HG02943 (cell line): ENCODE data around the gene ANKRD33B.
"Not testable (repeated sequence)": the region's sequence is repeated elsewhere in the genome, so short reads cannot be mapped to it uniquely, and the experiment has no call there.

ENCODE experiments used
- ATAC-seq: cut with Tn5 transposase; IDR thresholded peaks from one replicate; pipeline ENCODE4 v1.9.1; 2021; ENCODE audit warnings: mild to moderate bottlenecking, low read depth, moderate library complexity; ENCODE audit not compliant: unreplicated experiment

Gene ANKRD33B

DNA sequence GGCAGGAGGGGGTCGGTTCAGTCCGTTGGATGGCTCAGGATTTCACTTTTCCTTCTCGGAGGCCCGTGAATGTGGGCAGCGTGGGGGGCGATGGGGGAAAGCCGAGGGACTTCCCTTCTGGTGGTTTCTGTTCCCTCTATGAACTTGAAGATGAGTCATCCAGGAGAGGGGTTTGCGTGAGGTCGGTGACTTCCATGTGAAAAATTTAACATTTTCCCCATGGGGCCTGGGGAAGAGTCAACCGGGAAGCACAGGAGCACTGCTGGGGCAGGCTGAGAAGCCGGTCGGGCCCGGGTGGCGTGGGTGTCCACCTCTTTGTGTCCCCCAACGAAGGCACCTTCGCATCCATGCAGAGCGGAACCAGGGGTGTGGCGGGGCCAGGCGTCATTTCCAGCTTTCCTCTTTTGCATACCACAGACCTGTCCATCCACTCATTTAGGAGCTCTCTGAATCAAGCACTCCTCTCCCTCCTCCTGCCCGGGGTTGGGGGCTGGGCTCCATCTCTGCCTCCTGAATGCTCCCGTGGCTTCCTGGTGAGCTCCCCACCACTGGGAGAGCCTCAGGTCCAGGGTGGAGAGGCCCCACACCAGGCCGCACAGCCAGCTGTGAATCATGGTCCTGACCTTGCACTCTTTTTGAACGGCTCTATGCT is 68.4 kb downstream of the ANKRD33B start:
- peak; percentile 49 for ATAC-seq

DNA sequence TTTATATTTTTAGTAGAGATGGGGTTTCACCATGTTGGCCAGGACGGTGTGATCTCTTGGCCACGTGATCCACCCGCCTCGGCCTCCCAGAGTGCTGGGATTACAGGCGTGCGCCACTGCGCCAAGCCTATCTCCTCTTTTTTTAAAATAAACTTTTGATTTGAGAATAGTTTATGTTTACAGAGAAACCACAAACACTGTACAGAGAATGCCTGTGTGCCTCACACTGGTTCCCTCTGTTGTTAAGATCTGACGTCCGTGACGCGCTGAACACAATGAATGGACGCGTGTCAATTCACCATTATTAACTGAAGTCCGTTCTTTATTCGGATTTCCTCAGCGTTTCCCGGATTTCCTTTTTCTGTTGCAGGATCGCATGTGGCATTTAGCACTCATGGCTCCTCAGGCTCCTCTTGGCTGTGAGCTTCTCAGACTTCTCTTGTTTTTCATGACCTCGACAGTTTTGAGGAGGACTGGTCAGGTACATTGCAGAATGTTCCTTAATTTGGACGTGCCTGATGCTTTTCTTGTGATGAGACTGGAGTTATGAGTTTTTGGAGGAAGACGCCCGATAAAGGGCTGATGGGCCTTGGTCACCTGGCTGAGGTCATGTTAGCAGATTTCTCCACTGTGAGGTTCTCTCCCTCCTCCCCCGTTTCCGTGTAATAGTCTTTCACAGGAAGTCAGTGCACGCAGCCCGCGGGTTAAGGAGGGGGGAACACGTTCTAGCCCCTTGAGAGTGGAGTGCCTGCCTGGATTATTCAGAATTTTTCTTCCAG is 69.6 kb downstream of the ANKRD33B start:
- ATAC-seq = no peak

DNA sequence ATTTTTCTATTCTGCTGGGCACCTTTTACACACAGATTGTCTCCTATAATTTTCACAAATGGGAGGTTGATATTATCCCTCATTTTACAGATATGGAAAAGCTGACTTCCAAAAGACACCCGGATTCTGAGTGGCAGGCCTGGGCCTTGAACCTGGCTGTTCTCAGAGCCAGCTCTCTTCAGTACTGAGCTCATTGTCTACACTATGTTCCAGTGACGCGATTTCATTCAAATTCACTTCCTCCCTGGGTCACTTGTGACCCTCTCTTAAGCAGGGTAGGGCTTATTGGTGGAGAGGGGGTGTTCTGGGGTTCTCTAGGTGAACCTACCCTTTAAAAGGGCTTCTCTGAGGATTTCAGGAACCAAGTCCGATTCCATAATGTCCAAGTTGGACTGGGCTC is 70.2 kb downstream of the ANKRD33B start:
- ATAC-seq = no peak

DNA sequence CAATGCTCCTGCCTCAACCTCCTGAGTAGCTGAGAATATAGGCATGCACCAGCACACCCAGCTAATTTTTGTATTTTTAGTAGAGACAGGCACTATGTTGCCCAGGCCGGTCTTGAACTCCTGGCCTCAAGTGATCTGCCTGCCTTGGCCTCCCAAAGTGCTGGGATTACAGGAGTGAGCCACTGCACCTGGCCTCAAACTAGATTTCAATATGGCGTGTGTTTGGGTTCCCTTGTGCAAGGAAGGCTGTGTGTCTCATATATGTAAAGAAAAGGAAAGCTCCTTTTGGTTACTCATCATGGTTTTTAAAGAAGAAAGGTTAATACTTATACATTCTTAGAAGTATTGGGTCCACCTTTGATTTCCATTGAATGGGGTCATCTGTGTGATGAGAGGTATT is 70.7 kb downstream of the ANKRD33B start:
- no peak for ATAC-seq

DNA sequence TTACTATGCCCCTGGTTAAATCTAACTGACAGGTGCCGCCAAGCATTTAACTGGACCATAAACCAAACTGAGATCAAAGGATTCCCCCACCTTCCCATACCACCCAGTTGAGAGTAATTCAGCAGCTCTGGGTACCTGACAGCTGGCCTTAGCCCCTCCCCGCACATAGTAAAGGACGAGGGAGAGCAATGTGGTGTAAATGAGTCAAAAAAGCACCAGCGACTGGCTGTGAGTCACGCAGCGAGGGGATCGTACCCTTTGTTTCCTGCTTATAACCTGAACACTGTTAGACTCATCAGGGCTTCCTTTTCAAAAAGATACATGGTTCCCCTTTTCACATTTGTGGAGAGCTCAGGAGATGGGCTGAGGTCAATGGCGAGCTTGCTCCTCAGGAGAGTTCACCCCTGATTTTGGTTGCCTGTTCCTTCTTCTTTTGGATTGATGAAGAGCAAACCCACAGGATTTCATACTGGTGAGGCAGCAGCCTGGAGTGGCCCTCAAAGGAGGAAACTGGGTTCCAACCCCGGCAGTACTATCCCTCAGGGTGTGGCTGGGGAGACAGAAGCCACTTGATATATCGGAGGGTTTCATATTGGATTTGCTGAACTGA is 71.5 kb downstream of the ANKRD33B start:
- peak; percentile 61 for ATAC-seq

DNA sequence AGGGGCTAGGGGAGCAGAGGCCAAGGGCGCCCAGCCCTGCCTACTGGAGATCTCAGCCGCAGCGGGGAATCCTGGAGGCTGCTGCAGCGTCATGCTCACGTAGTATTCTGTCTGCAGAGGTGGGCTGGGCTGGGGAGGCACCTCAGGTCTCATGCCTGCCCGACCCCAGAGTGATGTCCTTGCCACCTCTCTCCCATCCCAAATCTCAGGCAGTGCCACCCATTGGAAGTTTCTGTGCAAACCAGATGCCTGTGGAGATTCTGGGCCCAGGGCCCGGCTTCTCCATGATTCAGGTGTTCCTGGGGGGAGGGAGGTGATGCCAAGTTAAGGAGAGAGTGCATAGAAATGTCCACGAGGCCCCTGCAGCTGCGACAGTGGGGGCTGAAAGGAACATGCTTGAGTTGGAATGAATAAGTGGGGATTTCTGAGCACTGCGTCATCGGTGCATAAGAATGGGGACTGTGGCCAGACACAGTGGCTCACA is 72.0 kb downstream of the ANKRD33B start:
- no peak for ATAC-seq

DNA sequence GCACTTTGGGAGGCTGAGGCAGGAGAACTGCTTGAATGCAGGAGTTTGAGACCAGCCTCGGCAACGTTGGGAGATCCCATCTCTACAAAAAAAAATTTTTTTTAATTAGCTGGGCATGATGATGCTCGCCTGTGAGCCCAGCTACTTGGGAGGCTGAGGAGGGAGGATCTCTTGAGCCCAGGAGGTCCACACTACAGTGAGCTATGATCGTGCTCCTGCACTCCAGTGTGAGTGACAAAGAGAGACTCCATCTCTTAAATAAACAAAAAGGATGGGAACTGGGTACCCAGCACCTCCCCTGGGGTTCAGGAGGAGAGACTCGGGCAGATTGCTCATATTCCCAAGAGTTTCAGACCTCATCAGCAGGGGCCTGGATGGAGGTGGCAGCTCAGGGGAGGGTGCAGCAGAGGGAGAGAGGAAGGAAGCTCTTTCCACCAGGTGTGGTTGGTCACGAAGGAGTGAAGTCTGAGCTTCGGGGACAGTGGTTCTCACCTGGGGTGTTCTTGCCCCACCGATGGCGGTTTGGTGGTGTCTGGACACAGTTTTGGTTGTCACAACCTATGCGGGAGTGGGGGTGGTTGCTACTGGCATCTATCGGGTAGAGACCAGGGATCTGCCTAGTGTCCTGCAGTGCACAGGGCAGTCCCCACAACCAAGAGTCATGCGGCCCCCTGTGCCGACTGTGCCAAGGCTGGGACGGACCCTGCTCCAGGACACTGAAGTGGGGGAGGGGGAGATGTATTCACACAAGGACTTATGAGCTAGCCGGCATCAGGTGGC is 72.7 kb downstream of the ANKRD33B start:
- no peak for ATAC-seq

DNA sequence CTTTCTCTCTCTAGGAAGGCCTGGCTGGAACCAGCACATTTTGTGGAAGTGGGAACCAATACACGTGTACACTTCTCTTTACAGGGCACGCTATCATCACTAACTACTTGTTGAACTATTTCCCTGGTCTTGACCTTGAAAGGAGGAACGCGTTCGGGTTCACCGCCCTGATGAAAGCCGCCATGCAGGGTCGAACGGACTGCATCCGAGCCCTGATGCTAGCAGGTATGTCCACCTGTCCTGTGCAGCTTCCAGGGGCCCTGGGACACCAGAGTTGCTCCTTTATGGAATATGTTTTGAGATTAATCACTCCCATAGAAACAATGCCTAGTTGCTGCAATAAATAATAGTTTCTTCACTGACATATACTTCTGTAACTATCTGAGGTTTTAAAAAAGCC is 74.1 kb downstream of the ANKRD33B start:
- ATAC-seq = no peak

DNA sequence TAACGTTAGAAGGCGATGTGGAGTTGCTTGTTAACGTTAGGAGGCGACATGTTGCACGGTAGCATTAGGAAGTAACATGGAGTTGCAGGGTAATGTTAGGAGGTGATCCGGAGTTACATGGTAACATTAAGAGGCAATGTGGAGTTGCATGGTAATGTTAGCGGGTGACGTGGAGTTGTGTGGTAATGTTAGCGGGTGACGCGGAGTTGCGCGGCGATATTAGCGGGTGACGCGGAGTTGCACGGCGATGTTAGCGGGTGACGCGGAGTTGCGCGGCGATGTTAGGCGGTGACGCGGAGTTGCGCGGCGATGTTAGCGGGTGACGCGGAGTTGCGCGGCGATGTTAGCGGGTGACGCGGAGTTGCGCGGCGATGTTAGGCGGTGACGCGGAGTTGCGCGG is 74.9 kb downstream of the ANKRD33B start:
- ATAC-seq = not testable (repeated sequence)

DNA sequence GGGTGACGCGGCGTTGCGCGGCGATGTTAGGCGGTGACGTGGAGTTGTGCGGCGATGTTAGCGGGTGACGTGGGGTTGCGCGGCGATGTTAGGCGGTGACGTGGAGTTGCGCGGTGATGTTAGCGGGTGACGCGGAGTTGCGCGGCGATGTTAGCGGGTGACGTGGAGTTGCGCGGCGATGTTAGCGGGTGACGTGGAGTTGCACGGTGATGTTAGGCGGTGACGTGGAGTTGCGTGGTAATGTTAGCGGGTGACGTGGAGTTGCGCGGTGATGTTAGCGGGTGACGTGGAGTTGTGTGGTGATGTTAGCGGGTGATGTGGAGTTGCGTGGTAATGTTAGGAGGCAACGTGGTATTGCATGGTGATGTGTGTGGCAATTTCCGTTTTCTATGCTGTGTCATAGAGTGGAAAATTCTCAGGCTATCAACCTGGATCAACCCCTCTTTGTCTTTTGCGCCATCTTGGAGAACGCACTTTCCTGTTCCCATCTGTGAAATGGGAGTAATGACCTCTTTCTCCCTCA is 76.0 kb downstream of the ANKRD33B start:
- ATAC-seq = no peak

DNA sequence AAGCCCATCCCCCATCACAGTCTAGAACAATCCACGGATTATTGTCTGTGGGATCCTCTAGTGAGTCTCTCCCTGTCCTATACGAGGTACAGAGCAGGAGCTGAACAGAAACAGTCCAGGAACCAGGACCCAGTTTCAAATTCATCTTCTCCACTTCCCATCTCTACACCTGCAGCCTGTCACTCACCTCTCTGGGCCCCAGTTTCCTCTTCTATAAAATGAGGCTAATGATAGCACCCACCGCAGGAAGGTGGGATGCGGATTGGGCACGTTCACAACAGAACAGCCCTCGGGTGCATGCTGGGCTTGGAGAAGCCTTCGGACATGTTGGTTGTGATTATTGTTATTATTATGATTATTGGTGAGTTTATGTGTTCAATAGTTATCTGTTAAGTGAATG is 78.5 kb downstream of the ANKRD33B start:
- no peak for ATAC-seq

DNA sequence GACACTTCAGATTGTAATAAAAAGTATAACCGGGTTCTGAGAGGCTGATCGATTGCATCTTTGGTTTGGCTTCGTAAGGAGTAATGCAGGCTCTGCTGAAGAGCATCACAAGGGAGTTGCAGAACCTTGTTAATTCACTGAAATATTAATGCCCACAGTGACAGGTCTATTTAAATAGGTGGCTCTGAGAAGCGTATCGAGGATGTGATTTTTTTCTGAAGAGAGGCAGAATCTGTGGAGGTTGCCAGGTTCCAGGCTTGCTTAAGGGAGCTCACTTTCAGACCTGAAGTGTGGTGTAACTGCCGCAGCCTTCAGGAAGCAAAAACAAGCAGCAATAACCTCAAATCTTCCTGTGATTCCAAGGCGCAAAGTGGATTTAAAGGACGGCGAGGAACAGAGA is 80.3 kb downstream of the ANKRD33B start:
- ATAC-seq = no peak

DNA sequence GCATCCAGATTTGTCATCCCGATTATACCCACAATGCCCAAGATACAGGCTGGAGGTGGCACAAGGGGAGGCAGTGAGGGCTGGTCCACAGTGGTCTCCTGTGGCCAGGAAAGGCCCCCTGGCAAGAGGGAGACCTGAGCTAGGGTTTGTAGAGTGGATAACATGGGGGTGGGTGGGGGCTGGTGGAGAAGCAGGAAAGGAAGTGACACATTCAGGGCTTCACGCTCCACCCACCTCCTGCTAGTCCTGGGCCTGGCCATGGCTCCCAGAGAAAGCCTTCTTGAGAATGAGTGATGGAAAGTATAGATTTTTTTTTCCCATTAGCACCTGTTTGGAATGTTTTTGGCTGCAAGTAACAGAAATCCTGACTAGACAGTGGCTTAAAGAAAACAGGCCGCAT is 81.3 kb downstream of the ANKRD33B start:
- ATAC-seq = no peak

DNA sequence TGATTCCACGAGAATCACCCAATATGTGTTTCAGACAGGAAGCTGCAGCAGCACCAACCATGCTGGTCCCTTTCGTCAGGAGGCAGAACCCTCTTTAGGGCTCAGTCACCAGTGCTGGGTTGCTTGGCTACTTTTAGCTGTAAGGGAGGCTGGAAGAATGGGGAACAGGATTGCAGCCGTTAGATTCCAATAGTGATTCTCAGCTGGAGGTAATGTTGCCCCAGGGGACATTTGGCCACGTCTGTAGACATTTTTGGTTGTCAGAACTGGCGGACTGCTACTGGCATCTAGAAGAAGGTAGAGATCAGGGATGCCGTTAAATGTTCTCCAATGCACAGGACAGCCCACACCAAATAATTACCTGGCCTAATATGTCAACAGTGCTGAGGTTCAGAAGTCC is 81.8 kb downstream of the ANKRD33B start:
- ATAC-seq = no peak

DNA sequence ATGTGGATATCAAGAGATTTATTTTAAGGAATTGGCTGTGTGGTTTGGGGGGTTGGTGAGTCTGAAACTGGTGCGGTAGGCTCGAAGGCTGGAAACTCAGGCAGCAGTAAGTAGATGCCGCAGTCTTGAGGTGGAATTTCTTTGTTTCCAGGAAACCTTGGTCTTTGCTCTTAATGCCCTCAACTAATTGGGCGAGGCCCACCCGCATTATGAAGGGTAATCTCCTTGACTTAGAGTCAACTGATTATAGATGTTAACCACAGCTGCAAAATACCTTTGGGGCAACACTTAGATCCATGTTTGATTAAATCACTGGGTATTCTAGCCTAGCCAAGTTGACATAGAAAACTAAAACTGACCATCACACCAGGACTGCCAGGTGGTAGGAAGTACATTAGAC is 83.8 kb downstream of the ANKRD33B start:
- no peak for ATAC-seq

DNA sequence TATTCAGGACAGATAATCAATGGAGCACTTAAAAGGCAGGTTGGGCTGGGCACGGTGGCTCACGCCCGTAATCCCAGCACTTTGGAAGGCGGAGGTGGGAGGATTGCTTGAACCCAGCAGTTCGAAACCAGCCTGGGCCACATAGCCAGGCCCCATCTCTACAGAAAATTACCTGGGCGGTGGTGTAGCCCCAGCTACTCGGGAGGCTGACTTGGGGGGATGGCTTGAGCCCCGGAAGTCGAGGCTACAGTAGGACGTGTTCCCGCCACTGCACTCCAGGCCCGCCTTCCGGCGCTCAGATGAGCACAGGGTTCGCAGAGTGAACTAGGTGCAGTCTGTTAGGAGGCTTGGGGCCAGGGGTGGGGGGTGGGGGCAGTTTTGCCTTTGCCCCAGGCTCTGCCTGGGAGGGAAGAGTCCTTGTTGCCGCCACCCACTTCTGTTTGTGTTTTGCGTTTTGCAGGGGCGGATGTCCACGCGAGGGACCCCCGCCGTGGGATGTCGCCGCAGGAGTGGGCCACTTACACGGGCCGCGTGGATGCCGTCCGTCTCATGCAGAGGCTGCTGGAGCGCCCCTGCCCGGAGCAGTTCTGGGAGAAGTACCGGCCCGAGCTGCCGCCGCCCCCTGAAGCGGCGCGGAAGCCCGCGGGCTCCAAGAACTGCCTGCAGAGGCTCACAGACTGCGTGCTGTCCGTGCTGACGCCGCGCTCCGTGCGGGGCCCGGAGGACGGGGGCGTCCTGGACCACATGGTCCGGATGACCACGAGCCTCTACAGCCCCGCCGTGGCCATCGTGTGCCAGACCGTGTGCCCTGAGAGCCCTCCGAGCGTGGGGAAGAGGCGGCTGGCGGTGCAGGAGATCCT is 85.2 kb downstream of the ANKRD33B start:
- ATAC-seq = no peak

DNA sequence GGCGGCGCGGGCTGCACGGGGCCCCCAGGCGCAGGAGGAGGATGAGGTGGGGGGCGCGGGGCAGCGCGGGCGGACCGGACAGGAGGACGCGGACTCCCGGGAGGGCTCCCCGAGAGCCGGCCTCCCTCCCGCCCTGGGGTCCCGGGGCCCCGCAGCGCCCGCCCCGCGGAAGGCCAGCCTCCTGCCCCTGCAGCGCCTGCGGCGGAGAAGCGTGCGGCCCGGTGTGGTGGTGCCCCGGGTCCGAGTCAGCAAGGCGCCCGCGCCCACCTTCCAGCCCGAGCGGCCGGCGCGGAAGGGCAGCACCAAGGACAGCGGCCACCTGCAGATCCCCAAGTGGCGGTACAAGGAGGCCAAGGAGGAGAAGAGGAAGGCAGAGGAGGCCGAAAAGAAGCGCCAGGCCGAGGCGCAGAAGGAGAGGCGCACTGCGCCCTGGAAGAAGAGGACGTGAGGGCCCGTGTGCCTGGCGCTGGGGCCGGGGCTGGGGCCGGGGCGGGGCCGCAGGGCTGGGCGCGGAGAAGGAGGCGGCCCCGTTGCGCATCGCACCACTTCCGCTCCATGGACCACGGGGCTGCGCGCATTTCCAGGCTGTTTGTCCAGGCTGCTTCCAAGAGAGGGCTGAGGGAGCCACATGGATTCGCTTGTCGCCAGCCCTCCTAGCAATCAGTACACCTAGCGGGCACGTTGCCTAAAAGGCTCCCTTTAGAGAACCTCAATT is 86.0 kb downstream of the ANKRD33B start:
- ATAC-seq = no peak

DNA sequence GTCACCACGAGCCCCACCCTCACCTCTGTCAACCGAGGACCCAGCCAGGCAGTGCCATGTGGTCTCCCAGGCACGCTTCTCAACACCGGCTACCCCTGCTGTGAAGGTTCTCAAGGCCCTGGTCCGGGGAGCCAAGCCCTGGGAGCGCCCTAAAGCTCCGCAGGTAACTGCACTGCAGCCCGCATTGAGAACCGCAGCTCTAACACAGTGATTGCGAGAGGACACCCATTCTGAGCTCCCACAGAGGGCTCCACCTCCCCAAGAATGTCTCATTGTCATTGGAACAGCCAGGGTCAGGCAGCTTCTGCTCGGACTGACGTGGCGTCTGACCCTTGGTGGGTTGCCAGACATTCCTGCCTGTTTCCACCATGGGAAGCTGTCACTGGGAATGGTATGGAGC is 88.3 kb downstream of the ANKRD33B start:
- ATAC-seq = no peak

DNA sequence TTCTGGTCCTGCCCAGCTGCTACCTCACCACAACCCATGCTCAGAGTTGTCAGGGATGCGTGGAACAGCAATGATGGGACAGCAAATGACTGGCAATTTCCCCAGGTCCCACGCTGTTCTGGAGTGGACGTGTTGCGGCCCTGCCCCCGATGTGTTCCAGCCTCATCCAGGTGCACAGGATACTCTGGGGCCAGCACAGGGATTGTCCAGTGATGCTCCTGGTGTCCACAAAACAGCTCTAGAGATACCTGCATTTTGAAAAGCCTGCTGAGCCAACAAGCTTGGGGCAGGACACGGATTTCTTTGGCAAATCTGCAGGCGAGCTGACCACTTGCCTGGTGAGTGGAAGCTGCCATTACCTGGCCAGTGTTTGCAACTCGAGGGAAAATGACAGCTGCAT is 88.7 kb downstream of the ANKRD33B start:
- no peak for ATAC-seq
